Amniotic epithelial cell (primary cell): Measurements from ENCODE around the gene RNF227.

Experiments used
- DNase-seq: peaks from one replicate; pipeline ENCODE4 v3.0.0-alpha.2; 2010; ENCODE audit warnings: low read depth

RNF227 gene

DNA sequence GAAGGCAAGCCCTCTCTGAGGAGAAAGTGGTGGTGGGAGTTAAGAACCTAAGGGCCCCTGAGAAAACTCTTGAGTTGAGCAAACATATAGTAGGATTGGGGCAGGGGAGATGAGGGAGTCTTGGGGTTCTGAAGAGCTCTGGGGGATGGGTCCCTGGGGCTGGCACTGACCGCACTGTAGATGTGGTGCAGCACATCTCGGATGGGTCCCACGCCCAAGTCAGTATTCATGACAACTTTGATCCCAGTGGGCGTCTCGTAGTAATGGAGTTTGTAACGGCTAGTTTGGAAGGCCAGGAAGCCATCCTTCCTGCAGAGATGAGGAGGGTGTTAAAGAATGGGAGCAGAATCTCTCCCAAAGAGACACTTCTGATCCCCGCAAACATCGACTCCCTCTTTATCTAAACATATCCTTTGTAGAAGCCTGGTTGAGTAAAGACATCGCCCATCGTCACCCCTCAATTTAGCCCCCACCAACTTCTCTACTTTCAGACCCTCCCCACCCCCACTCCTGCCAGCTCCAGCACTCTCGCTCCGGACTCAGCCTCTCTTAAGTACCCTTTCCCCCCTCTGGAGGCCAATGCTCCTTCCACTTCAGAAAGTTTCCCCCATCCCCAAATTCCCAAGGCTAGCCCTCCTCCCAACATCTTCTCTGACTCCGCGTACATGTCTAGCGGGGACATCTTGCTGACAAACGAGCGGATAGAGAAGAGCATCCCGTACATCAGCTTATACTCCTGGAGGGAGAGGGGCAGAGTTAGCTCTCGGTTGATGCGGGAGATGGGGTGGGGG, 14.9 kb upstream of the RNF227 start:
- DNase-seq, result no peak

GRCh38 chr17:7929158-7930023, 13.3 kb upstream of the RNF227 start, which contains the start of gene KCNAB3:
Gene KCNAB3, minus strand, starts transcription at chr17:7929856. Its CDS starts 421 bp downstream, at chr17:7929435.
- peak; percentile 69 for DNase-seq

DNA sequence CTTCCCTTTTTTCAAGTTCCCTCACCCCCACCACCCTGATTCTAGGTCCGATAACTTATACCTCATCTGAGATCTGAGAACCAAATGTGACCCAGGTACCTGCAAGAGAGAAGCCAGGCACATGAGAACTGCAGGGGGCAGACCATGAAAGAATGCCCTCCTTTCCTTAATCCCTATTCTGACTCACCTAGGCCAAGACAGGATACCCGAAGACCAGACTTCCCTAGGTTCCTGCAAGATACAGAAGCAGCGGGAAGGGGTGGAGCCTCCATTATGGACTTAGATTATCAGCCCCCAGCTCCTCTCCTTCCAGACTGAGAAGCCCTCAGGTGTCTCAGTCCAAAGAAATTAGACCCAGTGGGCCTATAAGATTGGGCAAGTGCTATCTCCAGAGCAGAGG, 11.5 kb upstream of the RNF227 start:
- peak; percentile 58 for DNase-seq

GRCh38 chr17:7922845-7923628, 6.9 kb upstream of the RNF227 start:
- DNase-seq, result peak; percentile 81

- DNase-seq, result no peak
These were observed 6.3 kb upstream of the RNF227 start for GRCh38 chr17:7922269-7922844.

- peak; percentile 88 for DNase-seq
These were observed 719 bp upstream of the RNF227 start for GRCh38 chr17:7916808-7917207.

DNA sequence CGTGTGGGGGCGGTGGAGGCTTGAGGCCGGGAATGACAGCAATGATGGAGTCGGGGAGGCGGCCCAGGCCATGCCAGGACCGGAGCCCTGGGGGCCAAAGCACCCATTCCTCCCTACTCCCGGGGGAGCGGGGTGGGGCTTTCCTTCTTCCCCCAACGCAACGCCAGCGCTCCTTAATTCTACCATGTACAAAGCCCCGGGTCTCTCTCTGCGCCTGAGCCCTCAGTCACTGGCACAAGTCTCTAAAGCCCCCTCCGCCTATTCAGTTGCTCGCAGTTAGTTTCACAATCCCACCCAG, 245 bp upstream of the RNF227 start:
- DNase-seq, result no peak

DNA sequence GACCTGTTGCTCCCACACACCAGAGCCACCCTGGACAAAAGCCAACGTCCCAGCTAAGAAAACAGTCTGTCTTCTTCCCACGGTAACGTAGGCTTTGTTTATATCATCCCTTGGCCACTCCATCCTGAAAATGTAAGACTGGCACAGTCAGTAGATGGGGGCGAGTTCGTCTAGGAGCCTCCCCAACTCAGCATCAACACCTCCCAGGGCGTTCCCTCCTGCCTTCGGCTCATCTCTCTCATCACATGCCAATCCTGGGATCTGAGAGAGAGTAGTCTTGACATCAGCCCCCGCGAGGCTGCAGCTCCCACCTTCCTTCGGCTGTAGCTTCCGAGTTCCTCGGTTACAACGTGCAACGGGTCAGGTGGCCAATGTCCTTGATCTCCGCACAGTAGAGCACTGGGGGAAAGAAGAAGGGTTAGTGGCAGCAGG, 894 bp downstream of the RNF227 start:
- DNase-seq, result peak; percentile 61

GRCh38 chr17:7912927-7913524, 3.1 kb downstream of the RNF227 start:
- peak; percentile 87 for DNase-seq

DNA sequence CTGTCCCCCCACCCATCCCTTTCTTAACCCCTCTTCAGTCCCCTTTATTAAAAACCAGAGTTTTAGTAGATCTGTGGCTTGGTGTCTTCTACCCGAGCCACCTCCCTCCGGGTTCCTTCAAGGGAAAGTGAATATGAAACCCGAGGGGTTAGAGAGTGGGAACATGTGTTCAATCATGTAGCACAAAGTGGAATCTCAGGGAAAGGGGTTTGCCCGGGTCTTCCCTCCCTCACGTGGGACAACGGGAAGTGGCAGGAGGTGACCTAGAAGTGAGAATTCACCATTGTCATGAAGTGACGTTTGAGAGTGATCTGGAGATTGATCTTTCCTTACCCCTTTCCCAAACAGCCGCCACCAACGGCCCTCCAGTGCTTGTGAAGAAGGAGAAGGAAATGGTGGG, 5.0 kb downstream of the RNF227 start:
- no peak for DNase-seq

- no peak for DNase-seq
These were observed 5.4 kb downstream of the RNF227 start for GRCh38 chr17:7910711-7911110.

GRCh38 chr17:7910281-7910680, 5.8 kb downstream of the RNF227 start:
- DNase-seq, result no peak

DNA sequence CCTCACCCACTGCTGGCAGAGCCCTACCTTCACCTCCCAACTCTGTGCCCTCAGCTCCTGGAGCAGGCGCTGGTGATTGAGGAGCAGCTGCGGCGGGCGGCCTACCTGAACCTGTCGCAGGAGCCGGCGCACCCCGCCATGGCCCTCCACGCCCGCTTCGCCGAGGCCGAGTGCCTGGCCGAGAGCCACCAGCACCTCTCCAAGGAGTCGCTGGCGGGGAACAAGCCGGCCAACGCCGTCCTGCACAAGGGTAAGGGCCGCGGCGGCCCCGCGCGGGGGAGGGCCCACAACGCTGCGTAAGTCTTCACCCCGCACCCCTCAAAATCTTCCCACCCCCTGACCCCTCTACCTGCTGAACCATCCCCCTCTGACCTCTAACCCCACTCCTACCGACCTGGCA, 7.0 kb downstream of the RNF227 start:
- DNase-seq, result no peak

GRCh38 chr17:7903154-7904103, 12.7 kb downstream of the RNF227 start:
- no peak for DNase-seq

- DNase-seq, result peak; percentile 87
These were observed 18.3 kb downstream of the RNF227 start for GRCh38 chr17:7897773-7898172.

GRCh38 chr17:7897090-7897489, 19.0 kb downstream of the RNF227 start:
- no peak for DNase-seq

DNA sequence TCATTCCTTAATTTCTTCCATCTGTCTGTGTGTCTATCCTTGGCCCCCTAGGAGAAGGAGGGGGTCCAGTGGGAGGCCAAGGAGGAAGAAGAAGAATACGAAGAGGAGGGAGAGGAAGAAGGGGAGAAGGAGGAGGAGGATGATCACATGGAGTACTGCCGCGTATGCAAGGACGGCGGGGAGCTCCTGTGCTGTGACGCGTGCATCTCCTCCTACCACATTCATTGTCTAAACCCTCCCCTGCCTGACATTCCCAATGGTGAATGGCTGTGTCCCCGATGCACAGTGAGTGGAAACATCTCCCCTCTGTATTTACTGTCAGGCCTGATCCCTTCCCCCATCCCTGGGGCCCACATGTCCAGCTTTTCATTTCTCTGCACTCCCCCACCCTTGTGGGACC, 21.2 kb downstream of the RNF227 start:
- DNase-seq, result no peak

DNA sequence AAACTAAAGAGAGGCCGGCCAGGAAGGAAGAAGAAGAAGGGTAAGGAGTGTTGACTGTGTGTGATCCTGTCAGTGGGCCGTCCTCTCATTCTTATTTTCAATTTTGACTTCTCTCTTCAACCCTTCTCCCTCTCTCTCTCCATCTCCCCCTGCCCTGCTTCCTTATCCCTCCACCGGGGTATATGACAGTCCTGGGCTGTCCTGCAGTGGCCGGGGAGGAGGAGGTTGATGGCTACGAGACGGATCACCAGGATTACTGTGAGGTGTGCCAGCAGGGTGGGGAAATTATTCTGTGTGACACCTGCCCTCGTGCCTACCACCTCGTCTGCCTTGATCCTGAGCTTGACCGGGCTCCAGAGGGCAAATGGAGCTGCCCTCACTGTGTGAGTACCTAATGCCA, 21.9 kb downstream of the RNF227 start:
- no peak for DNase-seq

GRCh38 chr17:7893187-7893880, 22.8 kb downstream of the RNF227 start:
- DNase-seq, result no peak
